NB4 (cell line): ENCODE results near the gene ZNF747.

Experiments used
- CTCF ChIP-seq: IDR thresholded peaks from one replicate; pipeline ENCODE4 v1.5.1; 2012; ENCODE audit warnings: low read depth, low read length
- MAX ChIP-seq: IDR thresholded peaks from 2 replicates; pipeline ENCODE4 v1.6.1; 2011; ENCODE audit warnings: low read depth, low read length
- POLR2A ChIP-seq: IDR thresholded peaks from 2 replicates; pipeline ENCODE4 v1.6.1; 2011; ENCODE audit warnings: mild to moderate bottlenecking; ENCODE audit not compliant: insufficient read length; ENCODE audit errors: extremely low read depth

GRCh38 chr16:30491744-30492308 lies 42.8 kb downstream of the ZNF747 start:
- TF ChIP-seq CTCF (no peak), MAX (peak; percentile 22; the same call in 1 of the 2 replicates), POLR2A (no peak)
